ENCODE results near the gene RALGAPA1.

DNA sequence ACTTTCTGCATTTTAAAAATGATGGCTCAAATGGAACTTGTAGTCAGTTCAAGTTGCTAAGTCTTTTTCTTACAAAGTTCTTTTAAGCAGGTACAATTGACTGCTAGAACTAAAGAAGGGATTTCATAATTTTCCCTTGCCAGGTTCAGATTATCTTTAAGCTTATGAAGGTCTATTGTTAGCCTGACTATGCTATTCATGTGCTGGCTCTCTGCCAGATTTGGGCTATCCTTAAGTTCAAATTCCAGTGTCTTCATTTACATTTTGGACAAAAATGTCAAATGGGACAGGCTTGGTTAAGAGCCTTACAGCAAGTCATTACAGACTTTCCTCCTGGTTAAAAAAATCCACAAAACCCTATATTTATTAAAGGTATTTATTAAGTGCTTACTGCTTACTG is 232.8 kb downstream of the RALGAPA1 start:
- TF ChIP-seq EP300 (IDR thresholded peaks at IDR 0.05; ENCODE audit: borderline replicate concordance in 1 of 2, low read depth in 1 of 2, low read length in 1 of 2) (no peak), YY1 (IDR thresholded peaks at IDR 0.05; ENCODE audit: low read depth) (no peak), JUND (IDR thresholded peaks at IDR 0.05) (no peak), MXI1 (IDR thresholded peaks at IDR 0.05; ENCODE audit: low read depth, low read length) (no peak), POLR2AphosphoS5 (IDR thresholded peaks at IDR 0.05; ENCODE audit: low read depth, low read length) (no peak), SIN3A (IDR thresholded peaks at IDR 0.05; ENCODE audit: borderline replicate concordance, low read depth, low read length) (no peak), CHD2 (IDR thresholded peaks at IDR 0.05; ENCODE audit: low read length, partially characterized antibody) (no peak), RFX5 (IDR thresholded peaks at IDR 0.05; ENCODE audit: low read length) (no peak), FOXM1 (IDR thresholded peaks at IDR 0.05; ENCODE audit: low read depth) (no peak)
- TF ChIP-seq, protein P1, sequence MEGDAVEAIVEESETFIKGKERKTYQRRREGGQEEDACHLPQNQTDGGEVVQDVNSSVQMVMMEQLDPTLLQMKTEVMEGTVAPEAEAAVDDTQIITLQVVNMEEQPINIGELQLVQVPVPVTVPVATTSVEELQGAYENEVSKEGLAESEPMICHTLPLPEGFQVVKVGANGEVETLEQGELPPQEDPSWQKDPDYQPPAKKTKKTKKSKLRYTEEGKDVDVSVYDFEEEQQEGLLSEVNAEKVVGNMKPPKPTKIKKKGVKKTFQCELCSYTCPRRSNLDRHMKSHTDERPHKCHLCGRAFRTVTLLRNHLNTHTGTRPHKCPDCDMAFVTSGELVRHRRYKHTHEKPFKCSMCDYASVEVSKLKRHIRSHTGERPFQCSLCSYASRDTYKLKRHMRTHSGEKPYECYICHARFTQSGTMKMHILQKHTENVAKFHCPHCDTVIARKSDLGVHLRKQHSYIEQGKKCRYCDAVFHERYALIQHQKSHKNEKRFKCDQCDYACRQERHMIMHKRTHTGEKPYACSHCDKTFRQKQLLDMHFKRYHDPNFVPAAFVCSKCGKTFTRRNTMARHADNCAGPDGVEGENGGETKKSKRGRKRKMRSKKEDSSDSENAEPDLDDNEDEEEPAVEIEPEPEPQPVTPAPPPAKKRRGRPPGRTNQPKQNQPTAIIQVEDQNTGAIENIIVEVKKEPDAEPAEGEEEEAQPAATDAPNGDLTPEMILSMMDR (IDR thresholded peaks at IDR 0.05), result no peak
- TF ChIP-seq, protein P2, sequence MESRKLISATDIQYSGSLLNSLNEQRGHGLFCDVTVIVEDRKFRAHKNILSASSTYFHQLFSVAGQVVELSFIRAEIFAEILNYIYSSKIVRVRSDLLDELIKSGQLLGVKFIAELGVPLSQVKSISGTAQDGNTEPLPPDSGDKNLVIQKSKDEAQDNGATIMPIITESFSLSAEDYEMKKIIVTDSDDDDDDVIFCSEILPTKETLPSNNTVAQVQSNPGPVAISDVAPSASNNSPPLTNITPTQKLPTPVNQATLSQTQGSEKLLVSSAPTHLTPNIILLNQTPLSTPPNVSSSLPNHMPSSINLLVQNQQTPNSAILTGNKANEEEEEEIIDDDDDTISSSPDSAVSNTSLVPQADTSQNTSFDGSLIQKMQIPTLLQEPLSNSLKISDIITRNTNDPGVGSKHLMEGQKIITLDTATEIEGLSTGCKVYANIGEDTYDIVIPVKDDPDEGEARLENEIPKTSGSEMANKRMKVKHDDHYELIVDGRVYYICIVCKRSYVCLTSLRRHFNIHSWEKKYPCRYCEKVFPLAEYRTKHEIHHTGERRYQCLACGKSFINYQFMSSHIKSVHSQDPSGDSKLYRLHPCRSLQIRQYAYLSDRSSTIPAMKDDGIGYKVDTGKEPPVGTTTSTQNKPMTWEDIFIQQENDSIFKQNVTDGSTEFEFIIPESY (IDR thresholded peaks at IDR 0.05; ENCODE audit: borderline replicate concordance, low read depth), result no peak
- TF ChIP-seq, protein P3, sequence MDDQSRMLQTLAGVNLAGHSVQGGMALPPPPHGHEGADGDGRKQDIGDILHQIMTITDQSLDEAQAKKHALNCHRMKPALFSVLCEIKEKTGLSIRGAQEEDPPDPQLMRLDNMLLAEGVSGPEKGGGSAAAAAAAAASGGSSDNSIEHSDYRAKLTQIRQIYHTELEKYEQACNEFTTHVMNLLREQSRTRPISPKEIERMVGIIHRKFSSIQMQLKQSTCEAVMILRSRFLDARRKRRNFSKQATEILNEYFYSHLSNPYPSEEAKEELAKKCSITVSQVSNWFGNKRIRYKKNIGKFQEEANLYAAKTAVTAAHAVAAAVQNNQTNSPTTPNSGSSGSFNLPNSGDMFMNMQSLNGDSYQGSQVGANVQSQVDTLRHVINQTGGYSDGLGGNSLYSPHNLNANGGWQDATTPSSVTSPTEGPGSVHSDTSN (IDR thresholded peaks at IDR 0.05), result no peak
